Neural cell (in vitro differentiated cells): ENCODE data around the gene CACTIN. TPM values are rescaled to one million over a fixed set of nuclear protein-coding genes. Genes with fewer than 3 reads are reported as not detected.

Experiments used
- H2AFZ ChIP-seq: fragments of 200-600, 300-800 bp; sonication (generic), shearing (Covaris generic); 2 replicates; pipeline ENCODE4 v1.6.0; 2014; ENCODE audit warnings: low read depth, mild to moderate bottlenecking, antibody characterized with exemption, low read length, moderate library complexity
- H3F3A ChIP-seq: fragments of 200-600 bp; shearing (Covaris generic); 2 replicates; pipeline ENCODE4 v1.6.1; 2016; ENCODE audit warnings: mild to moderate bottlenecking, moderate library complexity, mixed read lengths, antibody characterized with exemption, low read length; ENCODE audit not compliant: insufficient read depth, poor library complexity, severe bottlenecking
- H3K27ac ChIP-seq: fragments of 200-600, 300-800 bp; sonication (generic), shearing (Covaris generic); 2 replicates; pipeline ENCODE4 v1.5.1; 2014; ENCODE audit warnings: mild to moderate bottlenecking, low read length, moderate library complexity
- H3K27me3 ChIP-seq: fragments of 300-800, 200-600 bp; sonication (generic), shearing (Covaris generic); 2 replicates; pipeline ENCODE4 v1.6.0; 2014; ENCODE audit warnings: mild to moderate bottlenecking, low read depth, low read length, moderate library complexity; ENCODE audit not compliant: insufficient read depth
- H3K36me3 ChIP-seq: fragments of 300-800, 200-600 bp; sonication (generic), shearing (Covaris generic); 2 replicates; pipeline ENCODE4 v1.5.1; 2014; ENCODE audit warnings: mild to moderate bottlenecking, antibody characterized with exemption, low read length, moderate library complexity; ENCODE audit not compliant: insufficient read depth
- H3K4me2 ChIP-seq: fragments of 300-800, 200-600 bp; sonication (generic), shearing (Covaris generic); 2 replicates; pipeline ENCODE4 v1.6.0; 2014; ENCODE audit warnings: mild to moderate bottlenecking, low read length
- H3K4me3 ChIP-seq: fragments of 300-800, 200-600 bp; sonication (generic), shearing (Covaris generic); 2 replicates; pipeline ENCODE4 v1.5.1; 2014; ENCODE audit warnings: mild to moderate bottlenecking, low read length, moderate library complexity
- H3K79me2 ChIP-seq: fragments of 200-600 bp; shearing (Covaris generic); replicated peaks from 2 replicates; pipeline ENCODE4 v1.6.0; 2014; ENCODE audit warnings: mild to moderate bottlenecking, low read length, moderate library complexity; ENCODE audit not compliant: insufficient read depth
- H3K9ac ChIP-seq: fragments of 300-800, 200-600 bp; sonication (generic), shearing (Covaris generic); 2 replicates; pipeline ENCODE4 v1.6.1; 2016; ENCODE audit warnings: mild to moderate bottlenecking, low read length, mixed read lengths
- H3K9me2 ChIP-seq: fragments of 200-600 bp; shearing (Covaris generic); 2 replicates; pipeline ENCODE4 v1.6.1; 2016; ENCODE audit warnings: mild to moderate bottlenecking, low read length, mixed read lengths; ENCODE audit not compliant: insufficient read depth
- H3K9me3 ChIP-seq: fragments of 200-600, 300-800 bp; sonication (generic), shearing (Covaris generic); 2 replicates; pipeline ENCODE4 v1.6.1; 2016; ENCODE audit warnings: mild to moderate bottlenecking, mixed run types, low read length, moderate library complexity, mixed read lengths
- H4K20me1 ChIP-seq: fragments of 200-600 bp; shearing (Covaris generic); 2 replicates; pipeline ENCODE4 v1.6.1; 2016; ENCODE audit warnings: mild to moderate bottlenecking, mixed run types; ENCODE audit not compliant: insufficient read depth
- EP300 ChIP-seq: fragments of 450-650 bp; conservative IDR thresholded peaks from 2 replicates; pipeline ENCODE4 v1.6.1; 2014; ENCODE audit warnings: antibody characterized with exemption, mild to moderate bottlenecking, moderate library complexity; ENCODE audit not compliant: poor library complexity, severe bottlenecking
- EZH2 ChIP-seq: fragments of 200-600, 300-800 bp; shearing (Covaris generic), sonication (generic); IDR thresholded peaks from 2 replicates; pipeline ENCODE4 v1.6.1; 2014; ENCODE audit warnings: antibody characterized with exemption, low read length, borderline replicate concordance, mild to moderate bottlenecking; ENCODE audit not compliant: insufficient read depth, poor library complexity, severe bottlenecking
- MXI1 ChIP-seq: fragments of 450-650 bp; conservative IDR thresholded peaks from 2 replicates; pipeline ENCODE4 v1.6.1; 2014; ENCODE audit warnings: antibody characterized with exemption, mild to moderate bottlenecking; ENCODE audit not compliant: poor library complexity, severe bottlenecking
- POLR2AphosphoS5 ChIP-seq: IDR thresholded peaks from 2 replicates; pipeline ENCODE4 v1.6.1; 2012
- RAD21 ChIP-seq: fragments of 450-650 bp; conservative IDR thresholded peaks from 2 replicates; pipeline ENCODE4 v1.6.1; 2014; ENCODE audit warnings: antibody characterized with exemption, mild to moderate bottlenecking, moderate library complexity
- SMC3 ChIP-seq: fragments of 450-650 bp; conservative IDR thresholded peaks from 2 replicates; pipeline ENCODE4 v1.6.1; 2014; ENCODE audit warnings: antibody characterized with exemption, mild to moderate bottlenecking, moderate library complexity; ENCODE audit not compliant: poor library complexity
- TAF1 ChIP-seq: IDR thresholded peaks from 2 replicates; pipeline ENCODE4 v1.6.1; 2012; ENCODE audit warnings: low read depth
- polyA plus RNA-seq: library from polyadenylated mRNA; depleted of rRNA; stranded (reverse); fragments of >200 nt; gene quantifications from 2 replicates; pipeline ENCODE4 v1.2.3, GENCODE V29; 2014
- TF ChIP-seq, protein P1 (sequence below): fragments of 450-650 bp; IDR thresholded peaks from 2 replicates; pipeline ENCODE4 v1.5.1; 2014; ENCODE audit warnings: antibody characterized with exemption, mild to moderate bottlenecking, moderate library complexity; ENCODE audit not compliant: poor library complexity, severe bottlenecking
- TF ChIP-seq, protein P2 (sequence below): IDR thresholded peaks from 2 replicates; pipeline ENCODE4 v1.6.1; 2012; ENCODE audit warnings: borderline replicate concordance

The CACTIN gene
- polyA plus RNA-seq, 1 donor from 2014 or later, result 21.4 TPM

GRCh38 chr19:3672575-3672948 lies 46.0 kb upstream of the CACTIN start:
- H3K4me3 ChIP-seq, result no peak overlapping the region
- no peak overlapping the region for H2AFZ ChIP-seq
- no peaks in the 10 kb centered on the region for H3F3A ChIP-seq
- no peaks in the 10 kb centered on the region for H3K9me3 ChIP-seq
- TF ChIP-seq MXI1, result no peak
- no peak overlapping the region for H3K27ac ChIP-seq
- no peaks in the 10 kb centered on the region for H3K9me2 ChIP-seq
- H3K27me3 ChIP-seq, result no peaks in the 10 kb centered on the region
- no peaks in the 10 kb centered on the region for H4K20me1 ChIP-seq
- H3K4me2 ChIP-seq, result no peak overlapping the region
- H3K36me3 ChIP-seq, result no peaks in the 10 kb centered on the region
- H3K9ac ChIP-seq, result no peak overlapping the region
- H3K79me2 ChIP-seq, result peaks cover 4% of the 10 kb centered on the region

- Histone ChIP-seq H3K4me3 (peak overlapping the region; percentile 37), H3K79me2 (peaks cover 4% of the 10 kb centered on the region)
Observed at GRCh38 chr19:3671680-3672574, 45.3 kb upstream of the CACTIN start.

More at GRCh38 chr19:3671680-3672574, 45.3 kb upstream of the CACTIN start:
- H3K27ac ChIP-seq, result peak overlapping the region; percentile 20
- no peaks in the 10 kb centered on the region for H3K36me3 ChIP-seq
- no peaks in the 10 kb centered on the region for H4K20me1 ChIP-seq
- H3K9ac ChIP-seq, result peak overlapping the region; percentile 42
- no peaks in the 10 kb centered on the region for H3F3A ChIP-seq
- H3K9me2 ChIP-seq, result no peaks in the 10 kb centered on the region
- no peaks in the 10 kb centered on the region for H3K9me3 ChIP-seq
- no peaks in the 10 kb centered on the region for H3K27me3 ChIP-seq
- H3K4me2 ChIP-seq, result no peak overlapping the region
- H2AFZ ChIP-seq, result no peak overlapping the region
- TF ChIP-seq, protein P1, sequence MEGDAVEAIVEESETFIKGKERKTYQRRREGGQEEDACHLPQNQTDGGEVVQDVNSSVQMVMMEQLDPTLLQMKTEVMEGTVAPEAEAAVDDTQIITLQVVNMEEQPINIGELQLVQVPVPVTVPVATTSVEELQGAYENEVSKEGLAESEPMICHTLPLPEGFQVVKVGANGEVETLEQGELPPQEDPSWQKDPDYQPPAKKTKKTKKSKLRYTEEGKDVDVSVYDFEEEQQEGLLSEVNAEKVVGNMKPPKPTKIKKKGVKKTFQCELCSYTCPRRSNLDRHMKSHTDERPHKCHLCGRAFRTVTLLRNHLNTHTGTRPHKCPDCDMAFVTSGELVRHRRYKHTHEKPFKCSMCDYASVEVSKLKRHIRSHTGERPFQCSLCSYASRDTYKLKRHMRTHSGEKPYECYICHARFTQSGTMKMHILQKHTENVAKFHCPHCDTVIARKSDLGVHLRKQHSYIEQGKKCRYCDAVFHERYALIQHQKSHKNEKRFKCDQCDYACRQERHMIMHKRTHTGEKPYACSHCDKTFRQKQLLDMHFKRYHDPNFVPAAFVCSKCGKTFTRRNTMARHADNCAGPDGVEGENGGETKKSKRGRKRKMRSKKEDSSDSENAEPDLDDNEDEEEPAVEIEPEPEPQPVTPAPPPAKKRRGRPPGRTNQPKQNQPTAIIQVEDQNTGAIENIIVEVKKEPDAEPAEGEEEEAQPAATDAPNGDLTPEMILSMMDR, result no peak
- TF ChIP-seq RAD21, result no peak
- TF ChIP-seq MXI1, result no peak
- TF ChIP-seq TAF1, result no peak
- TF ChIP-seq SMC3, result no peak
- TF ChIP-seq EZH2, result no peak
- no peak for TF ChIP-seq POLR2AphosphoS5
- TF ChIP-seq EP300, result no peak
- TF ChIP-seq, protein P2, sequence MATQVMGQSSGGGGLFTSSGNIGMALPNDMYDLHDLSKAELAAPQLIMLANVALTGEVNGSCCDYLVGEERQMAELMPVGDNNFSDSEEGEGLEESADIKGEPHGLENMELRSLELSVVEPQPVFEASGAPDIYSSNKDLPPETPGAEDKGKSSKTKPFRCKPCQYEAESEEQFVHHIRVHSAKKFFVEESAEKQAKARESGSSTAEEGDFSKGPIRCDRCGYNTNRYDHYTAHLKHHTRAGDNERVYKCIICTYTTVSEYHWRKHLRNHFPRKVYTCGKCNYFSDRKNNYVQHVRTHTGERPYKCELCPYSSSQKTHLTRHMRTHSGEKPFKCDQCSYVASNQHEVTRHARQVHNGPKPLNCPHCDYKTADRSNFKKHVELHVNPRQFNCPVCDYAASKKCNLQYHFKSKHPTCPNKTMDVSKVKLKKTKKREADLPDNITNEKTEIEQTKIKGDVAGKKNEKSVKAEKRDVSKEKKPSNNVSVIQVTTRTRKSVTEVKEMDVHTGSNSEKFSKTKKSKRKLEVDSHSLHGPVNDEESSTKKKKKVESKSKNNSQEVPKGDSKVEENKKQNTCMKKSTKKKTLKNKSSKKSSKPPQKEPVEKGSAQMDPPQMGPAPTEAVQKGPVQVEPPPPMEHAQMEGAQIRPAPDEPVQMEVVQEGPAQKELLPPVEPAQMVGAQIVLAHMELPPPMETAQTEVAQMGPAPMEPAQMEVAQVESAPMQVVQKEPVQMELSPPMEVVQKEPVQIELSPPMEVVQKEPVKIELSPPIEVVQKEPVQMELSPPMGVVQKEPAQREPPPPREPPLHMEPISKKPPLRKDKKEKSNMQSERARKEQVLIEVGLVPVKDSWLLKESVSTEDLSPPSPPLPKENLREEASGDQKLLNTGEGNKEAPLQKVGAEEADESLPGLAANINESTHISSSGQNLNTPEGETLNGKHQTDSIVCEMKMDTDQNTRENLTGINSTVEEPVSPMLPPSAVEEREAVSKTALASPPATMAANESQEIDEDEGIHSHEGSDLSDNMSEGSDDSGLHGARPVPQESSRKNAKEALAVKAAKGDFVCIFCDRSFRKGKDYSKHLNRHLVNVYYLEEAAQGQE, result no peak
